ENCODE results near the gene SRMS.

- no peak for TF ChIP-seq CTCF (IDR thresholded peaks at IDR 0.05)
- no peak for TF ChIP-seq POLR2A (IDR thresholded peaks at IDR 0.05)
- TF ChIP-seq EP300 (IDR thresholded peaks at IDR 0.05): no peak
These were observed 50.9 kb downstream of the SRMS start for GRCh38 chr20:63496596-63497120.
